HG02852 (cell line): Measurements from ENCODE around the gene FAM117B.
"Not testable (repeated sequence)": the region's sequence is repeated elsewhere in the genome, so short reads cannot be mapped to it uniquely, and the experiment has no call there.

ENCODE experiments used
- ATAC-seq: cut with Tn5 transposase; IDR thresholded peaks from one replicate; pipeline ENCODE4 v1.9.1; 2021; ENCODE audit warnings: mild to moderate bottlenecking, moderate library complexity; ENCODE audit not compliant: unreplicated experiment

The FAM117B gene

GRCh38 chr2:202636213-202636513 lies 1.4 kb downstream of the FAM117B start:
- no peak for ATAC-seq

- ATAC-seq: no peak
These were observed 4.0 kb downstream of the FAM117B start for GRCh38 chr2:202638721-202639120.

DNA sequence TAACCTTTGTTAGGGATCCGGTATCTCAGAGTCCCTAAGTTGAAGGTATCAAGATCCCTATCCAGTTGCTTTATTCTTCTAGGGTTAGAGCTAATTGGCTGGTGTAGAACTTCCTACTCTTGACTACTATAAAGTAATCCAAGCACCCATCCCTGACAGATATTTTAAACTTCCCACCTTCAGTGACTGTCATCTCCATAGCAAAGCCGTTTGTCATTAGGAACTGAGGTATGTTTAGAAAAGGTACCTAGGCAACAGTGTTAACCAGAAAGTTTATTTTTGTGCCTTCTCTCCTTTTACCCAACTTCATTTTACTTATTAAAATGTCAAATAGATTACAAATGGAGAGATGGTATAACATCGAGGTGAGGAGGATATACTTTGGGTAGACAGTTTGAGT lies 4.5 kb downstream of the FAM117B start:
- ATAC-seq: no peak

DNA sequence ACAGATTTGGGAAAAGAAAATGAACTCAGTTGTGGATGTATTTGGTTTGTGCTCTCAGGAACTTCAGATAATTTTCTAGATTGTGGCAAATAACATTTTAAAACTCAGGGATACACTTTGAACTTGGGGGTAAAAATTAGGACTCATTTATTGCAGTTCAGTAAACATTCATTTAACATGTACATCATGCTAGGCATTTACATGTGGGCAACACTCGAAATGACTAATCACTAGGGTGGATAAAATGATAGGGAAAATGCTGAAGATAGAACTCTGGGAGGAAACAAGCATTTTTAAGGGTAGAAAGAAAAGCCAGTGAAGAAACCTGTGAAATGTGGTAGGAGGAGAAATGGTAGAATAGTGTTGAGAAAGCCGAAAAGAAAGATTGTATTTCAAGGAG lies 7.8 kb downstream of the FAM117B start:
- no peak for ATAC-seq

- ATAC-seq: no peak
These were observed 8.5 kb downstream of the FAM117B start for GRCh38 chr2:202643012-202643858.

DNA sequence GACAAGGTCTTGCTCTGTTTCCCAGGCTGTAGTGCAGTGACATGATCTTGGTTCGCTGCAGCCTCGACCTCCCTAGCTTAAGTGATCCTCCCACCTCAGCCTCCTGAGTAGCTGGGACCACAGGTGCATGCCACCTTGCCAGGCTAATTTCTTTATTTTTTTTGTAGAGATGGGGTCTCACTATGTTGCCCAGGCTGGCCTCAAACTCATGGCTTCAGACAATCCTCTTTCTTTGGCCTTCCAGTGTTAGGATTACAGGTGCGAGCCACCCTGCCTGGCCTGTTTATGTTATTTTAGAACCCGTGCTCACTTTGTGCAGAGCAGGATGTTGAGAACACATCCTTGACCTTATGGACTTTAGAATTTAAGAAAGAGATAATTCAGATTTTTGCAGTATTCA lies 17.4 kb downstream of the FAM117B start:
- ATAC-seq: no peak

DNA sequence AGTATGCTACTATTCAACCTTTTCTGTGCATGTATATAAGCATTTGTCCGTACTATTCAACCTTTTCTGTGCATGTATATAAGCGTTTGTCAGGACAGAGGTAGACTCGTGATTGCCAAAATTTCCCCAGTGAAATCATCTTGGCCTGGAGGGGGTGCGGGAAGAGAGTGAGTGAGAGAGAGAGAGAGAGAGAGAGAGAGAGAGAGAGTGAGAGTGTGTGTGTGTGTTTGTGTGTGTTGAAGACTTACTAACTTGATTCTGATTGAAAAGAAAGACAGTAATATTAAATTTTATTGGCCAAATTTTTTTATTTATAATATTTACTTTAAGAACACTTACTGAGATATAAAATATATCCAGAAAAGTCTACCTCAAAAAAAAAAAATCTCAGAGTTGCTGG lies 19.1 kb downstream of the FAM117B start:
- ATAC-seq: no peak

DNA sequence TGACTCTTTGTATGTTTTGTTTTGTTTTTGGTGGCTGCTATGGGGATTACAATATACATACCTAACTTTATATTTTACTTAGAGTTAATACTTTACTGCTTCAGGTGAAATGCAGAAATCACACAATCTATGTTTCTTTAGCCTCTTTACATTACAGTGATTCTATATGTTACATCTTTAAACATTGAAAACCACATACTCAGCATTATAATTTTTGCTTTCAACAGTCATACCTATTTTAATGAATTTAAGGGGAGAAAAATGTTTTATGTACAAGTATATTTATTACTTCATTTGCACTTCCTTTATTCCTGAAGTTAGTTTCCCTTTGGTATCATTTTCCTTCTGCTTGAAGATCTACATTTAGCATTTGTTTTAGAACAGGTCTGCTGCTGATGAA lies 23.1 kb downstream of the FAM117B start:
- no peak for ATAC-seq

DNA sequence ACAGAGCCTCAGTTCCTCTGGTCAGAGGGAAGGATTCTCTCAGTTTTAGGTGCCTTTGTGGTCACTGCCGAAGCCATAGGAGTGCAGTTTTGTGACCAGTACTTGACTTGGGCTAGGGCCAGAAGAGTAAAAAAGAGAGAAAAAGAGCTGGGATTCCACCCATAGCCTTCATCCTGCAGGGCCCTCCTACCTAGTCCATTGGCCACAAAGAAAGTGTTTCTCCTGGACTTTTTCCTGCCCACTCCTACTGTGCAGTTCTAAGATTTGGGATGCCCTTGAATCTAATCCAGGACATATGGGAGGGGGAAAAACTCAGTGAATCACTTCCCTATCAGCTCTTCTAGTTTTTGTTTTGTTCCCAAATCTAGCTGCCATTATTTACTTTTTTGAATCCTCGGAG lies 26.0 kb downstream of the FAM117B start:
- ATAC-seq: no peak

GRCh38 chr2:202669841-202670240 lies 35.1 kb downstream of the FAM117B start:
- peak; percentile 49 for ATAC-seq

GRCh38 chr2:202671317-202672035 lies 36.7 kb downstream of the FAM117B start:
- ATAC-seq: no peak

- not testable (repeated sequence) for ATAC-seq
These were observed 40.3 kb downstream of the FAM117B start for GRCh38 chr2:202675097-202675496.

DNA sequence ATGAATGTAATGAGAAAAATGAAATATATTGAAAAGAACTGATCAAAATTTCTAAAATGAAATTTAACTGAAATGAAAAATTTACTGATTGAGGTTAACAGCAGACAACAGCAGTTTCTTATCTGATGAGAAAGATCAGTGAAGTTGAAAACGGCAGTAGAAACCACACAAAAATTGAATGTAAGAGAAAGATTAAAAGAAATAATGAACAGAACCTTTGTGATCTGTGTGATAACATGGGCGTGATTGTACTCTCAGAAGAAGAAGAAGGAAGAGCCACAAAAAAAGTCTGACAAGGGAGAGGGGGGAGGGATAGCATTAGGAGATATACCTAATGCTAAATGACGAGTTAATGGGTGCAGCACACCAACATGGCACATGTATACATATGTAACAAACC lies 45.2 kb downstream of the FAM117B start:
- ATAC-seq: no peak

DNA sequence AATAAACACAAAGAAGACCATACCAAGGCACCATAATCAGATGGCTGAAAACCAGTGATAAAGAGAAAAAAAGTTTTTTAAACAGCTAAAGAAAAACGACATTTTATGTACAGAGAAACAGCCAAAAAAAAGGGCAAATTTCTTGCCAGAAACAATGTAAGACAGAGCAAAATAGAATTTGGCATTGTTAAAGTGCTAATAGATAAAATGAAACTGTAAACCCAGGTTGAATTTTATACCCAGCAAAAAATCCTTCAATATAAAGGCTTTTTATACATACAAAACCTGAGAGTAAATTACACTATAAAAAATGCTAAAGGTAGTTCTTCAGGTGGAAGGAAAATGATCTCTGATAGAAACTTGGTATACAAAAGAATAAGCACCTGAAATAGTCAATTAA lies 45.7 kb downstream of the FAM117B start:
- no peak for ATAC-seq

- ATAC-seq: no peak
These were observed 47.0 kb downstream of the FAM117B start for GRCh38 chr2:202681688-202682205.

GRCh38 chr2:202682274-202682673 lies 47.5 kb downstream of the FAM117B start:
- ATAC-seq: no peak

DNA sequence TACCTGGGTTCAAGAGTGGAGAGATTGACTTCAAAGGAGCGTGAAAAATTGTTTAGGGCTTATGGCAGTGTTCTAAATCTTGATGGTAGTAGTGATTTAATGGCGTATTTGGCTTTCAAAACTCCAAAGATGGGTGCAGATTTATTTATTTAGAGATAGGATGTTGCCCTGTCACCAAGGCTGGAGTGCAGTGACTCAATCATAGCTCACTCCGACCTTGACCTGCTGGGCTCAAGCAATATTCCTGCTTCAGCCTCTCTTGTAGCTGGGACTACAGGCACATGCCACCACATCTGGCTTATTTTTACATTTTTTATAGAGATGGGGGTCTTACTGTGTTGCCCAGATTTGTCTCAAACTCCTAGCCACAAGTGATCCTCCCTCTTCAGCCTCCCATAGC lies 52.5 kb downstream of the FAM117B start:
- no peak for ATAC-seq

DNA sequence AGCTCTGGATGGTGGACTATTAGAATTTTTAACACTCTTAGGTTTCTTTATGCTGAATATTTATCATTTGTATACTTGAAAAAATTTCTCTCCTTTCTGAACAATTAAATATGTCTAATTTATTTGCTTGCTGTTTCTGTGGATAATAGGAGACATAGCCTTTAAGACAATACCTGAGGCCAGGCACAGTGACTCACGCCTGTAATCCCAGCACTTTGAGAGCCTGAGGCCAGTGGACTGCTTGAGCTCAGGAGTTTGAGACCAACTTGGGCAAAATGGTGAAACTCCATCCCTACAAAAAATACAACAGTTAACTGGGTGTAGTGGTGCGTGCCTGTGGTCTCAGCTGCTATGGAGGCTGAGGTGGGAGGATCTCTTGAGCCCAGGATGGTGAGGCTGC lies 54.7 kb downstream of the FAM117B start:
- no peak for ATAC-seq

- no peak for ATAC-seq
These were observed 55.1 kb downstream of the FAM117B start for GRCh38 chr2:202689898-202690297.

DNA sequence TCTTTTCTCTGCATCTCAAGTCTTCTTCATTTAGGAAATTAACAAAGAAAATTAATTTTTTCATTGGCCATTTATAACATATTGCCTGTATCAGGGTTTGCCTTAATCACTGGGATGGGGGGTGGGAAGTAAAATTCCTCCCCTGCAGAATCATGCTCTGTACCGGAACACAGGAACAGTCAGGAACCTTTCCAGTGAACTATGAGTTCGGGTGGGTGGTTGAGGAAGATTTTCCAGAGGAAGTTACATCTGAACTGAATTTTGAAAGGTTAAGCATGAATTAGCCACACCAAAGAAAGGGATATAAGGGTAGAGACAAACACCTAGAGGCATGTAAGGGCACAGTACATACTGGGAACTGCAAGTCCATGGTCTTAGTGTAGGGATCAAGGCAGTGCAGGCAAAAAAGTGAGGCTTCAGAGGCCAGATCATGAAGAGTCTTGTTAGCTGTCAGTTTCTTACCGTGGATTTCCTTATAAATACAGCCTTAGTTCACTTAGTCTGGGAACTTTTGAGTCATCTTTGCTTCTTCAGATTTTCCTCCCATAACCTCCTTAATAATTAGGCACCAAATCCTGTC lies 55.6 kb downstream of the FAM117B start:
- no peak for ATAC-seq

- no peak for ATAC-seq
These were observed 58.7 kb downstream of the FAM117B start for GRCh38 chr2:202693503-202693902.

DNA sequence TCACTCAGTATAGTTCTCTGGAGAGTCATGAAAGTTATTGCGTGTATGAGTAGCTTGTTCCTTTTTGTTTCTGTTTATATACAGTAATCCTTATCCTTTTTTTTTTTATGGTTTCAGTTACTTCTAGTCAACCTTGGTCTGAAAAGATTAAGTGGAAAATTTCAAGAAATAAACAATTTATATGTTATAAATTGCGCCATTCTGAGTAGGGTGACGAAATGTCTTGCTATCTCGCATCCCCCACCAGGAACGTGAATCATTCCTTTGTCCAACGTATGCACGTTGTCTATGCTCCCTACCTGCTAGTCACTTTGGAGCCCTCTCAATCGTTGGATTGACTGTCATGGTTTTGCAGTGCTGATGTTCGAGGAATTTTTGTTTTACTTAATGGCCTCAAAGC lies 60.4 kb downstream of the FAM117B start:
- no peak for ATAC-seq
